Tibial nerve (tissue), 4 donors: ENCODE measurements around the gene SORBS1.

Experiments used
- EP300 ChIP-seq, 2 donors: sonication (generic); formaldehyde crosslinking; IDR thresholded peaks; one replicate each; pipeline ENCODE4 v1.6.1; 2017; ENCODE audit warnings: antibody characterized with exemption in 2 of 2, mild to moderate bottlenecking in 1 of 2
- POLR2A ChIP-seq, 2 donors: fragments of 450-650 bp; IDR thresholded peaks; one replicate each; pipeline ENCODE4 v1.6.1; 2017; ENCODE audit warnings: antibody characterized with exemption in 2 of 2, mild to moderate bottlenecking in 2 of 2, moderate library complexity in 2 of 2
- TF ChIP-seq, protein P1 (sequence below), 5 experiments: fragments of 200-600 bp in 3 of 5; fragments of 450-650 bp in 2 of 5; sonication (generic) in 3 of 5; IDR thresholded peaks; one replicate each; pipeline ENCODE4 v1.5.1; 2016 to 2019; ENCODE audit warnings: antibody characterized with exemption in 5 of 5, mild to moderate bottlenecking in 3 of 5, moderate library complexity in 2 of 5

DNA sequence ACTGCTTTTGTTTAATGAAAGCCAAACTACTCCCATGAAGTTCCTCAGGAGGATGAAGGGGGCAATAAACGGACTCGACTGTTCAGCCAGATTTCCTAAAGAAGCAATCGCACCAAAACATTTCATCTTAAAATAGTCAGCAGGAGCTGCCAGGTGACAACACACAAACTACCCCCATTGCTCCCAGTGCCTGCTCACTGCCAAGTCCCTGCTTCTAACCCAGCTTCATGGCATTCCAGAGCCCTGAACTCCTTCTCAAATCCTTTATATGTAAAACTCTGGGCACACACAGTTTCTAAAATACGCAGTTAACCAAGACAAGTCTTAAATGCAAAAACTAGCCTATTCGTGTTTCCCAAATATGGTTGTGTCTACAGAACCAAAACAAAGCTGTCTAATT is 110.0 kb downstream of the SORBS1 start:
- TF ChIP-seq, protein P1, sequence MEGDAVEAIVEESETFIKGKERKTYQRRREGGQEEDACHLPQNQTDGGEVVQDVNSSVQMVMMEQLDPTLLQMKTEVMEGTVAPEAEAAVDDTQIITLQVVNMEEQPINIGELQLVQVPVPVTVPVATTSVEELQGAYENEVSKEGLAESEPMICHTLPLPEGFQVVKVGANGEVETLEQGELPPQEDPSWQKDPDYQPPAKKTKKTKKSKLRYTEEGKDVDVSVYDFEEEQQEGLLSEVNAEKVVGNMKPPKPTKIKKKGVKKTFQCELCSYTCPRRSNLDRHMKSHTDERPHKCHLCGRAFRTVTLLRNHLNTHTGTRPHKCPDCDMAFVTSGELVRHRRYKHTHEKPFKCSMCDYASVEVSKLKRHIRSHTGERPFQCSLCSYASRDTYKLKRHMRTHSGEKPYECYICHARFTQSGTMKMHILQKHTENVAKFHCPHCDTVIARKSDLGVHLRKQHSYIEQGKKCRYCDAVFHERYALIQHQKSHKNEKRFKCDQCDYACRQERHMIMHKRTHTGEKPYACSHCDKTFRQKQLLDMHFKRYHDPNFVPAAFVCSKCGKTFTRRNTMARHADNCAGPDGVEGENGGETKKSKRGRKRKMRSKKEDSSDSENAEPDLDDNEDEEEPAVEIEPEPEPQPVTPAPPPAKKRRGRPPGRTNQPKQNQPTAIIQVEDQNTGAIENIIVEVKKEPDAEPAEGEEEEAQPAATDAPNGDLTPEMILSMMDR (IDR thresholded peaks at IDR 0.05): no peak
- TF ChIP-seq POLR2A (IDR thresholded peaks at IDR 0.05): no peak
- no peak for TF ChIP-seq EP300 (IDR thresholded peaks at IDR 0.05)
